HL-60 (cell line): ENCODE results near the gene TTI1.

Experiments used
- GABPA ChIP-seq: IDR thresholded peaks from 2 replicates; pipeline ENCODE4 v1.6.1; 2012; ENCODE audit warnings: low read depth
- TF ChIP-seq, protein P1 (sequence below): IDR thresholded peaks from one replicate; pipeline ENCODE4 v1.5.1; 2011; ENCODE audit warnings: low read length, control low read depth, inconsistent platforms; ENCODE audit not compliant: insufficient read depth

DNA sequence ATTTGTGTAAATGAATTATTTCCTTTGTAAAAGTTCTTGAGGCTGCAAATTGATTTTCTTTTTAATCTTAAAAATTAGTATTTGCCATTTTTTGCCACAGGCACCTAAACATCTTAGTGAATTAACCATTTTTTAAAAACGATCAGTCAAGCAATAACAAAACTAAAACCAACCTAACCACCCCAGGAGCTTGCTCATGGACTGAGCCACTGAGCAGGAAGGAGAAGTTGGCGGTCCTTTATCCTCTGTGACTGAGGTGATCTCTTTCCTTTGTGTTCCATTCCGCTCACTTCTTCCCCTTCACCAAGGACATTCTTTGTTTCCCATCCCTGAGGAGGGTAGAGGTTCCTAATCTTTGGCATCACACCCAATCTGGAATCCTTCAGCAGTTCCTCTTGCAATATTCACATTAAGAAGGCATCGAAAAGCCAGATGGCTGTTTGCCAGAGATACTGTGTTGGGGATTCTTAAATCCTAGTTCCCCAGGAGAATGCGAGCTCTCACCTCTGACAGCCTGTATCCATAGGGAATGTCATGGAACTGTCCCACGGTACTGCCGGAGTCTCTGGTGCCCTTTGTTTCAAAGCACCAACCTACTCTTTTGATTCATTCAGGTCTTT is 30.8 kb upstream of the TTI1 start:
- TF ChIP-seq, protein P1, sequence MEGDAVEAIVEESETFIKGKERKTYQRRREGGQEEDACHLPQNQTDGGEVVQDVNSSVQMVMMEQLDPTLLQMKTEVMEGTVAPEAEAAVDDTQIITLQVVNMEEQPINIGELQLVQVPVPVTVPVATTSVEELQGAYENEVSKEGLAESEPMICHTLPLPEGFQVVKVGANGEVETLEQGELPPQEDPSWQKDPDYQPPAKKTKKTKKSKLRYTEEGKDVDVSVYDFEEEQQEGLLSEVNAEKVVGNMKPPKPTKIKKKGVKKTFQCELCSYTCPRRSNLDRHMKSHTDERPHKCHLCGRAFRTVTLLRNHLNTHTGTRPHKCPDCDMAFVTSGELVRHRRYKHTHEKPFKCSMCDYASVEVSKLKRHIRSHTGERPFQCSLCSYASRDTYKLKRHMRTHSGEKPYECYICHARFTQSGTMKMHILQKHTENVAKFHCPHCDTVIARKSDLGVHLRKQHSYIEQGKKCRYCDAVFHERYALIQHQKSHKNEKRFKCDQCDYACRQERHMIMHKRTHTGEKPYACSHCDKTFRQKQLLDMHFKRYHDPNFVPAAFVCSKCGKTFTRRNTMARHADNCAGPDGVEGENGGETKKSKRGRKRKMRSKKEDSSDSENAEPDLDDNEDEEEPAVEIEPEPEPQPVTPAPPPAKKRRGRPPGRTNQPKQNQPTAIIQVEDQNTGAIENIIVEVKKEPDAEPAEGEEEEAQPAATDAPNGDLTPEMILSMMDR: no peak
- no peak for TF ChIP-seq GABPA
